Esophagus squamous epithelium (tissue), 4 donors: Measurements from ENCODE around the gene BRSK2.

ENCODE experiments used
- POLR2A ChIP-seq, 4 donors: fragments of 450-650 bp; IDR thresholded peaks; one replicate each; pipeline ENCODE4 v1.6.1; 2017; ENCODE audit warnings: antibody characterized with exemption in 4 of 4, mild to moderate bottlenecking in 4 of 4, moderate library complexity in 3 of 4
- TF ChIP-seq, protein P1 (sequence below), 6 experiments: fragments of 450-650 bp in 4 of 6; fragments of 200-600 bp in 2 of 6; sonication (generic) in 2 of 6; IDR thresholded peaks; one replicate each; pipeline ENCODE4 v1.5.1; 2016 to 2019; ENCODE audit warnings: antibody characterized with exemption in 6 of 6, mild to moderate bottlenecking in 4 of 6, moderate library complexity in 4 of 6

GRCh38 chr11:1476940-1477736, 87.4 kb downstream of the BRSK2 start:
- TF ChIP-seq, protein P1, sequence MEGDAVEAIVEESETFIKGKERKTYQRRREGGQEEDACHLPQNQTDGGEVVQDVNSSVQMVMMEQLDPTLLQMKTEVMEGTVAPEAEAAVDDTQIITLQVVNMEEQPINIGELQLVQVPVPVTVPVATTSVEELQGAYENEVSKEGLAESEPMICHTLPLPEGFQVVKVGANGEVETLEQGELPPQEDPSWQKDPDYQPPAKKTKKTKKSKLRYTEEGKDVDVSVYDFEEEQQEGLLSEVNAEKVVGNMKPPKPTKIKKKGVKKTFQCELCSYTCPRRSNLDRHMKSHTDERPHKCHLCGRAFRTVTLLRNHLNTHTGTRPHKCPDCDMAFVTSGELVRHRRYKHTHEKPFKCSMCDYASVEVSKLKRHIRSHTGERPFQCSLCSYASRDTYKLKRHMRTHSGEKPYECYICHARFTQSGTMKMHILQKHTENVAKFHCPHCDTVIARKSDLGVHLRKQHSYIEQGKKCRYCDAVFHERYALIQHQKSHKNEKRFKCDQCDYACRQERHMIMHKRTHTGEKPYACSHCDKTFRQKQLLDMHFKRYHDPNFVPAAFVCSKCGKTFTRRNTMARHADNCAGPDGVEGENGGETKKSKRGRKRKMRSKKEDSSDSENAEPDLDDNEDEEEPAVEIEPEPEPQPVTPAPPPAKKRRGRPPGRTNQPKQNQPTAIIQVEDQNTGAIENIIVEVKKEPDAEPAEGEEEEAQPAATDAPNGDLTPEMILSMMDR (IDR thresholded peaks at IDR 0.05), result no peak
- no peak for TF ChIP-seq POLR2A (IDR thresholded peaks at IDR 0.05)
